A673 (cell line): ENCODE results near the gene MNAT1. TPM values are rescaled to one million over a fixed set of nuclear protein-coding genes. Genes with fewer than 3 reads are reported as not detected.

ENCODE experiments used
- BruUV-seq: library from RNA; stranded (reverse); fragments of 400-500 nt; replicated peaks from 2 replicates; lab custom pipeline; 2021; lab: Mats Ljungman, UMichigan
- CTCF ChIA-PET: fragments of 300-600 bp; sonication (Branson Sonifier 250); formaldehyde crosslinking; loops from one replicate; lab custom pipeline; 2022; ENCODE audit warnings: antibody characterized with exemption; lab: Charles Lee
- POLR2A ChIA-PET: fragments of 300-600 bp; sonication (Branson Sonifier 250); formaldehyde crosslinking; loops from one replicate; lab custom pipeline; 2022; ENCODE audit warnings: antibody characterized with exemption; ENCODE audit not compliant: low non-redundant PET; lab: Charles Lee
- DNase-seq: peaks from one replicate; pipeline ENCODE4 v3.0.0-alpha.2; 2015; ENCODE audit warnings: low spot score
- H3K27ac ChIP-seq: fragments of 200-600 bp; sonication (generic); 2 replicates; pipeline ENCODE4 v1.5.1; 2016; ENCODE audit warnings: mixed run types, low read depth, mild to moderate bottlenecking, mixed read lengths, antibody characterized with exemption, low read length; ENCODE audit not compliant: poor library complexity, severe bottlenecking
- H3K27me3 ChIP-seq: fragments of 200-600 bp; sonication (generic); replicated peaks from 2 replicates; pipeline ENCODE4 v1.6.1; 2017; ENCODE audit warnings: mixed run types, low read depth, mild to moderate bottlenecking, mixed read lengths, antibody characterized with exemption, low read length; ENCODE audit not compliant: insufficient read depth, poor library complexity
- H3K36me3 ChIP-seq: fragments of 200-600 bp; sonication (generic); 2 replicates; pipeline ENCODE4 v1.6.1; 2016; ENCODE audit warnings: mixed run types, mild to moderate bottlenecking, mixed read lengths, antibody characterized with exemption, low read length; ENCODE audit not compliant: insufficient read depth, poor library complexity, severe bottlenecking
- H3K4me1 ChIP-seq: fragments of 200-600 bp; sonication (generic); 2 replicates; pipeline ENCODE4 v1.6.1; 2017; ENCODE audit warnings: mixed run types, mild to moderate bottlenecking, mixed read lengths, antibody characterized with exemption, low read length; ENCODE audit not compliant: insufficient read depth, poor library complexity, severe bottlenecking
- H3K4me3 ChIP-seq: fragments of 200-600 bp; sonication (generic); 2 replicates; pipeline ENCODE4 v1.5.1; 2016; ENCODE audit warnings: low read depth, mixed run types, mild to moderate bottlenecking, mixed read lengths, low read length; ENCODE audit not compliant: poor library complexity, severe bottlenecking
- H3K9me3 ChIP-seq: fragments of 200-600 bp; sonication (generic); 2 replicates; pipeline ENCODE4 v1.6.1; 2016; ENCODE audit warnings: mixed run types, low read depth, mild to moderate bottlenecking, mixed read lengths, antibody characterized with exemption, low read length; ENCODE audit not compliant: poor library complexity, severe bottlenecking
- EZH2 ChIP-seq: fragments of 200-600 bp; sonication (generic); IDR thresholded peaks from 2 replicates; pipeline ENCODE4 v1.6.1; 2017; ENCODE audit warnings: borderline replicate concordance, low read depth, mild to moderate bottlenecking, mixed read lengths, antibody characterized with exemption, low read length; ENCODE audit not compliant: poor library complexity, severe bottlenecking
- intact Hi-C: fragments of 100-400 bp; cut with micrococcal nuclease; formaldehyde crosslinking; loops from one replicate; pipeline ENCODE4 v1.10.0; 2022; ENCODE audit not compliant: unreplicated experiment
- total RNA-seq: library from RNA; stranded (reverse); gene quantifications from 2 replicates; pipeline ENCODE4 v1.2.3, GENCODE V29; 2021
- TF ChIP-seq, protein P1 (sequence below): fragments of 300-800, 200-600 bp; sonication (generic); conservative IDR thresholded peaks from 2 replicates; pipeline ENCODE4 v1.5.1; 2017; ENCODE audit warnings: low read depth, mild to moderate bottlenecking, antibody characterized with exemption, low read length, moderate library complexity, mixed read lengths

Gene MNAT1
- total RNA-seq, 1 experiment from 2014 or later, result 70.9 TPM

DNA sequence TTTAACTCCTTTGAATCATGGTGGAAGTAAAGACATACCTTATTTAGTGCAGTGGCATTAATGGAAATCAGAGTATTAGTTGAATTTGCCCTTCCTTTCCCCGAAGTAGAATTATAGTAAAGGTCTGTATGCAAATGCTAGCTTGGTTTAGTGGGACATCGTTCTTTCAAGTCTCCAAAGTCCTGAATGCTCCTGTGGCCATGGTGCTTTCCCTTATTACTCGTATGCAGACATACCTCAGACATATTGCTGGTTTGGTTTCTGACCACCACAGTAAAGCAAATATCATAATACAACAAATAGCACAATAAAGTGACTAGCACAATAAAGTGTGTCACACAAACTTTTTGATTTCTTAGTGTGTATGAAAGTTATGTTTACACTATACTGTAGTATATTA, 52.3 kb downstream of the MNAT1 start:
- Histone ChIP-seq H3K27me3 (no peaks in the 10 kb centered on the region), H3K9me3 (no peaks in the 10 kb centered on the region), H3K27ac (no peak overlapping the region), H3K4me3 (no peak overlapping the region), H3K4me1 (no peaks in the 10 kb centered on the region), H3K36me3 (no peaks in the 10 kb centered on the region)
- intact Hi-C loops, result no loop called here
- POLR2A ChIA-PET, result no interaction called here
- no peak for DNase-seq
- CTCF ChIA-PET, result no interaction called here
- TF ChIP-seq, protein P1, sequence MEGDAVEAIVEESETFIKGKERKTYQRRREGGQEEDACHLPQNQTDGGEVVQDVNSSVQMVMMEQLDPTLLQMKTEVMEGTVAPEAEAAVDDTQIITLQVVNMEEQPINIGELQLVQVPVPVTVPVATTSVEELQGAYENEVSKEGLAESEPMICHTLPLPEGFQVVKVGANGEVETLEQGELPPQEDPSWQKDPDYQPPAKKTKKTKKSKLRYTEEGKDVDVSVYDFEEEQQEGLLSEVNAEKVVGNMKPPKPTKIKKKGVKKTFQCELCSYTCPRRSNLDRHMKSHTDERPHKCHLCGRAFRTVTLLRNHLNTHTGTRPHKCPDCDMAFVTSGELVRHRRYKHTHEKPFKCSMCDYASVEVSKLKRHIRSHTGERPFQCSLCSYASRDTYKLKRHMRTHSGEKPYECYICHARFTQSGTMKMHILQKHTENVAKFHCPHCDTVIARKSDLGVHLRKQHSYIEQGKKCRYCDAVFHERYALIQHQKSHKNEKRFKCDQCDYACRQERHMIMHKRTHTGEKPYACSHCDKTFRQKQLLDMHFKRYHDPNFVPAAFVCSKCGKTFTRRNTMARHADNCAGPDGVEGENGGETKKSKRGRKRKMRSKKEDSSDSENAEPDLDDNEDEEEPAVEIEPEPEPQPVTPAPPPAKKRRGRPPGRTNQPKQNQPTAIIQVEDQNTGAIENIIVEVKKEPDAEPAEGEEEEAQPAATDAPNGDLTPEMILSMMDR, result no peak
- TF ChIP-seq EZH2, result no peak
- BruUV-seq, result no TSS peak

DNA sequence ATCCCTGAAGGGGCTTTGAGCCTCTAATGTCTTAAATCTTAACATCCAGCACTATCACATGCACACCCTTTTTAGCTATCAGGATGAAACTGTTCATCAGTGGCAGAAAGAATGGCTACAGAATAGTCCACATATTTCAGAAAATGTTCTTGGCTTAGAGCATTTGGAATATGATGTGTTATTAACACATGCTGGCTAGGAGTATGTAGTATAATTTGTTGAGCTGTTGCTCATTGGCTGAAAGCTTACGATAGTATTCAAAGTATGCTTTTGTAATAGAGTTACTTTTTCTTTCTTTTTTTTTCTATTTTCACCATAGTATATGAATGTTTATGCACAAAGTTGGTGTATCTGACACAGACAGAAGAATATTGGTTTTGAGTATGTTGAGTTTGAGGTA, 55.1 kb downstream of the MNAT1 start:
- no peak for TF ChIP-seq EZH2
- TF ChIP-seq, protein P1, result no peak
- POLR2A ChIA-PET, result no interaction called here
- BruUV-seq, result no TSS peak
- no peak for DNase-seq
- Histone ChIP-seq H3K27me3 (no peaks in the 10 kb centered on the region), H3K9me3 (no peaks in the 10 kb centered on the region), H3K36me3 (no peaks in the 10 kb centered on the region), H3K4me1 (no peaks in the 10 kb centered on the region), H3K27ac (no peak overlapping the region), H3K4me3 (no peak overlapping the region)
- CTCF ChIA-PET, result no interaction called here
- intact Hi-C loops, result no loop called here

DNA sequence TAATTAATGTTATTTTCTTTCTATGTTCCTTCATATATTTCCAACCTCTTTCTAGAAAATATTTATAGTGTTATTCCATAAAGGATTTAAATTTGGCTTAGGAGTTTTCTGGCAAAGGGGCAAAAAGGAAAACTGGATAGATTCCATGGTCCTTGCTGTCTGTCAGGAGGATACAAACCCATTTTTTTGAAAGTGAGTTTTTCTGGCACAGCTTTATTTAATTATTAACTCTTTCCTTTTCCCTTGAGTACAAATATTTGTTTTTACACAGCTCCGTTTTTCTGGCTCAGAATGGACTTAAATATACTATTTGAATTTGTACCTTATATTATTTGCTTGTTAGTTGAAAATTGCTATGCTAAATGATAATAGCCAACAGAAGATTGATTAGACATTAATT, 56.3 kb downstream of the MNAT1 start:
- H3K27me3 ChIP-seq, result no peaks in the 10 kb centered on the region
- H3K9me3 ChIP-seq, result no peaks in the 10 kb centered on the region
- no peaks in the 10 kb centered on the region for H3K4me1 ChIP-seq
- POLR2A ChIA-PET, result no interaction called here
- no peaks in the 10 kb centered on the region for H3K36me3 ChIP-seq
- no peak for DNase-seq
- CTCF ChIA-PET, result no interaction called here
- intact Hi-C loops, result no loop called here
- no peak overlapping the region for H3K4me3 ChIP-seq
- H3K27ac ChIP-seq, result no peak overlapping the region
- BruUV-seq, result no TSS peak
- TF ChIP-seq, protein P1, result no peak
- TF ChIP-seq EZH2, result no peak
